HEK293 (cell line): ENCODE measurements around the gene MAPT.
A peak's percentile ranks its signal among the peaks of the same experiment; 100 is the strongest.

Experiments
- CTCF ChIA-PET: fragments of 350-600 bp; formaldehyde crosslinking; extraction: SDS; loops from one replicate; lab custom pipeline; 2021; ENCODE audit warnings: antibody characterized with exemption; lab: Yijun Ruan, JAX
- POLR2A ChIA-PET: fragments of 300-600 bp; formaldehyde crosslinking; extraction: SDS; loops from one replicate; lab custom pipeline; 2020; ENCODE audit warnings: antibody characterized with exemption, inconsistent platforms; lab: Yijun Ruan, JAX
- H3K27ac ChIP-seq: fragments of 200-500 bp; sonication (Bioruptor generic); 2 replicates; pipeline ENCODE4 v1.5.1; 2014; ENCODE audit warnings: low read depth, low read length, control low read depth, inconsistent platforms; ENCODE audit errors: extremely low read depth
- H3K36me3 ChIP-seq, 2 experiments: fragments of 200-500 bp in 1 of 2; sonication (Bioruptor generic) in 1 of 2; 1 replicate in 1 of 2; 2 replicates in 1 of 2; pipeline ENCODE4 v1.5.1; 2014 to 2017; ENCODE audit warnings: inconsistent platforms in 2 of 2, low read length in 2 of 2; ENCODE audit not compliant: control insufficient read depth in 2 of 2, insufficient read depth in 1 of 2
- H3K4me1 ChIP-seq: fragments of 200-500 bp; sonication (Bioruptor generic); 2 replicates; pipeline ENCODE4 v1.5.1; 2014; ENCODE audit warnings: mild to moderate bottlenecking, low read length, inconsistent platforms; ENCODE audit not compliant: control insufficient read depth, insufficient read depth
- H3K4me3 ChIP-seq: 2 replicates; pipeline ENCODE4 v1.5.1; 2011; ENCODE audit warnings: low read depth, mild to moderate bottlenecking, control low read depth, low read length, moderate library complexity
- H3K9me3 ChIP-seq: fragments of 200-500 bp; sonication (Bioruptor generic); 2 replicates; pipeline ENCODE4 v1.5.1; 2014; ENCODE audit warnings: low read depth, low read length, inconsistent platforms; ENCODE audit not compliant: control insufficient read depth, insufficient read depth
- CTCF ChIP-seq: fragments of 450-650 bp; formaldehyde crosslinking; IDR thresholded peaks from 2 replicates; pipeline ENCODE4 v1.5.1; 2016; ENCODE audit warnings: missing biosample characterization, missing genetic modification characterization
- EGR2 ChIP-seq: fragments of 450-650 bp; formaldehyde crosslinking; IDR thresholded peaks from 2 replicates; pipeline ENCODE4 v1.5.1; 2016; ENCODE audit warnings: low read depth, missing biosample characterization, missing genetic modification characterization
- GLI2 ChIP-seq: fragments of 450-650 bp; formaldehyde crosslinking; IDR thresholded peaks from 2 replicates; pipeline ENCODE4; 2017; ENCODE audit warnings: missing biosample characterization, missing genetic modification characterization, low read depth, borderline replicate concordance
- GLI4 ChIP-seq: fragments of 450-650 bp; formaldehyde crosslinking; IDR thresholded peaks from 2 replicates; pipeline ENCODE4 v1.5.1; 2016; ENCODE audit warnings: missing biosample characterization, missing genetic modification characterization
- HOXD13 ChIP-seq: sonication (generic); formaldehyde crosslinking; IDR thresholded peaks from 2 replicates; pipeline ENCODE4 v1.8.0; 2022; ENCODE audit warnings: missing genetic modification reagents, borderline replicate concordance
- INSM2 ChIP-seq: fragments of 450-650 bp; formaldehyde crosslinking; IDR thresholded peaks from 2 replicates; pipeline ENCODE4 v1.5.1; 2016; ENCODE audit warnings: missing biosample characterization, missing genetic modification characterization
- KLF8 ChIP-seq: fragments of 450-650 bp; formaldehyde crosslinking; IDR thresholded peaks from 2 replicates; pipeline ENCODE4 v1.5.1; 2016; ENCODE audit warnings: missing biosample characterization, missing genetic modification characterization
- KLF9 ChIP-seq: fragments of 450-650 bp; formaldehyde crosslinking; IDR thresholded peaks from 2 replicates; pipeline ENCODE4 v1.5.1; 2016; ENCODE audit warnings: missing biosample characterization, missing genetic modification characterization, low read depth
- ZFHX2 ChIP-seq: fragments of 450-650 bp; formaldehyde crosslinking; conservative IDR thresholded peaks from 2 replicates; pipeline ENCODE4 v1.5.1; 2016; ENCODE audit warnings: missing biosample characterization, missing genetic modification characterization
- ZNF184 ChIP-seq: fragments of 450-650 bp; IDR thresholded peaks from 2 replicates; pipeline ENCODE4 v1.5.1; 2018; ENCODE audit warnings: missing biosample characterization, mild to moderate bottlenecking, missing genetic modification characterization
- ZNF211 ChIP-seq: fragments of 450-650 bp; formaldehyde crosslinking; IDR thresholded peaks from 2 replicates; pipeline ENCODE4 v1.5.1; 2016; ENCODE audit warnings: low read depth, missing biosample characterization, missing genetic modification characterization
- ZNF362 ChIP-seq: fragments of 450-650 bp; formaldehyde crosslinking; IDR thresholded peaks from 2 replicates; pipeline ENCODE4 v1.5.1; 2016; ENCODE audit warnings: missing biosample characterization, missing genetic modification characterization
- ZNF37A ChIP-seq: fragments of 450-650 bp; IDR thresholded peaks from 2 replicates; pipeline ENCODE4 v1.5.1; 2018; ENCODE audit warnings: missing biosample characterization, missing genetic modification characterization
- ZNF416 ChIP-seq: fragments of 450-650 bp; formaldehyde crosslinking; IDR thresholded peaks from 2 replicates; pipeline ENCODE4 v1.5.1; 2016; ENCODE audit warnings: missing biosample characterization, missing genetic modification characterization
- ZNF510 ChIP-seq: fragments of 450-650 bp; formaldehyde crosslinking; IDR thresholded peaks from 2 replicates; pipeline ENCODE4 v1.5.1; 2018; ENCODE audit warnings: mild to moderate bottlenecking, missing genetic modification characterization, missing biosample characterization; ENCODE audit not compliant: insufficient replicate concordance
- ZNF513 ChIP-seq: fragments of 450-650 bp; IDR thresholded peaks from 2 replicates; pipeline ENCODE4 v1.5.1; 2018; ENCODE audit warnings: missing biosample characterization, missing genetic modification characterization
- ZNF518A ChIP-seq: fragments of 450-650 bp; formaldehyde crosslinking; conservative IDR thresholded peaks from 2 replicates; pipeline ENCODE4 v1.5.1; 2016; ENCODE audit warnings: low read depth, missing biosample characterization, missing genetic modification characterization
- ZNF529 ChIP-seq: fragments of 450-650 bp; formaldehyde crosslinking; IDR thresholded peaks from 2 replicates; pipeline ENCODE4 v1.5.1; 2017; ENCODE audit warnings: missing genetic modification characterization, missing biosample characterization; ENCODE audit not compliant: insufficient replicate concordance
- ZNF621 ChIP-seq: fragments of 450-650 bp; formaldehyde crosslinking; IDR thresholded peaks from 2 replicates; pipeline ENCODE4 v1.5.1; 2017; ENCODE audit warnings: missing biosample characterization, missing genetic modification characterization
- ZNF623 ChIP-seq: fragments of 450-650 bp; formaldehyde crosslinking; IDR thresholded peaks from 2 replicates; pipeline ENCODE4 v1.5.1; 2016; ENCODE audit warnings: missing biosample characterization, missing genetic modification characterization
- ZNF692 ChIP-seq: fragments of 450-650 bp; formaldehyde crosslinking; IDR thresholded peaks from 2 replicates; pipeline ENCODE4 v1.5.1; 2016; ENCODE audit warnings: missing biosample characterization, missing genetic modification characterization
- ZNF843 ChIP-seq: fragments of 450-650 bp; formaldehyde crosslinking; IDR thresholded peaks from 2 replicates; pipeline ENCODE4 v1.5.1; 2016; ENCODE audit warnings: missing biosample characterization, missing genetic modification characterization
- ZSCAN30 ChIP-seq: fragments of 450-650 bp; IDR thresholded peaks from 2 replicates; pipeline ENCODE4 v1.5.1; 2018; ENCODE audit warnings: missing biosample characterization, mild to moderate bottlenecking, missing genetic modification characterization, moderate library complexity

The MAPT gene

GRCh38 chr17:45844695-45845375 lies 49.5 kb upstream of the MAPT start, which contains the start of gene SPPL2C (continued):
- no peak for TF ChIP-seq ZNF518A (tag by site-specific recombination)
- no peak for TF ChIP-seq ZNF37A (tag by site-specific recombination)
- peak; percentile 20; the same call in 1 of the 2 replicates for TF ChIP-seq ZFHX2
- no peak for TF ChIP-seq HOXD13 (CRISPR knock-in tag)
- no peak for TF ChIP-seq ZNF510
- TF ChIP-seq ZSCAN30: no peak
- TF ChIP-seq EGR2 (tag by site-specific recombination): peak; percentile 39; the same call in 1 of the 2 replicates
- no peak for TF ChIP-seq ZNF211 (tag by site-specific recombination)

GRCh38 chr17:45845376-45846185 lies 48.8 kb upstream of the MAPT start:
- H3K9me3 ChIP-seq: no peaks in the 10 kb centered on the region
- ChIA-PET CTCF (interaction anchor here (0.8 kb wide), 1 partner anchor 205 kb away, joined by 3 read pairs; no protein-coding TSS in a partner anchor), POLR2A (no interaction called here)
- no peaks in the 10 kb centered on the region for H3K4me1 ChIP-seq
- no peaks in the 10 kb centered on the region for H3K36me3 ChIP-seq
- H3K4me3 ChIP-seq: no peak overlapping the region
- no peak overlapping the region for H3K27ac ChIP-seq
- TF ChIP-seq ZNF529 (no peak), INSM2 (no peak), ZNF416 (no peak), KLF9 (tag by site-specific recombination) (no peak), GLI2 (tag by site-specific recombination) (no peak), GLI4 (tag by site-specific recombination) (no peak), CTCF (tag by site-specific recombination) (no peak), ZNF692 (tag by site-specific recombination) (no peak), ZNF621 (tag by site-specific recombination) (no peak), KLF8 (tag by site-specific recombination) (no peak), ZNF843 (tag by site-specific recombination) (no peak), ZNF623 (tag by site-specific recombination) (no peak), ZNF362 (no peak), ZNF184 (tag by site-specific recombination) (no peak), ZNF513 (tag by site-specific recombination) (no peak)
